Stimulated activated CD4-positive, alpha-beta T cell treated with anti-CD3 and anti-CD28 coated beads, Interleukin-1b, Interleukin-23, amount 100 ng/mL, for 1 hour (primary cell): ENCODE measurements around the gene DRGX.
A peak's percentile ranks its signal among the peaks of the same experiment; 100 is the strongest.

Experiments
- DNase-seq, 2 donors: peaks; one replicate each; pipeline ENCODE4 v3.0.0-alpha.2; 2020; ENCODE audit warnings: low read depth in 2 of 2

The DRGX gene

GRCh38 chr10:49407552-49408137, 11.8 kb upstream of the DRGX start:
- peak; percentile 34 to 50 for DNase-seq

GRCh38 chr10:49407151-49407550, 11.3 kb upstream of the DRGX start:
- no peak for DNase-seq

- DNase-seq, result no peak
Measured at GRCh38 chr10:49404321-49404878, 8.5 kb upstream of the DRGX start.

- DNase-seq, result no peak
Measured at GRCh38 chr10:49403363-49403762, 7.5 kb upstream of the DRGX start.

- DNase-seq, result no peak
Measured at GRCh38 chr10:49400365-49400764, 4.5 kb upstream of the DRGX start.

GRCh38 chr10:49398986-49399385, 3.1 kb upstream of the DRGX start:
- DNase-seq, result no peak

- peak in 1 of 2 donors; percentile 13 for DNase-seq
Measured at GRCh38 chr10:49398000-49398861, 2.3 kb upstream of the DRGX start.

- DNase-seq, result no peak
Measured at GRCh38 chr10:49397036-49397999, 1.4 kb upstream of the DRGX start.

- no peak for DNase-seq
Measured at GRCh38 chr10:49396666-49396999, 744 bp upstream of the DRGX start.

- no peak for DNase-seq
Measured at GRCh38 chr10:49394933-49395740, 752 bp downstream of the DRGX start.

GRCh38 chr10:49393757-49394156, 2.1 kb downstream of the DRGX start:
- no peak for DNase-seq

GRCh38 chr10:49393301-49393700, 2.6 kb downstream of the DRGX start:
- DNase-seq, result no peak

- no peak for DNase-seq
Measured at GRCh38 chr10:49389361-49389933, 6.4 kb downstream of the DRGX start.

- no peak for DNase-seq
Measured at GRCh38 chr10:49388161-49388560, 7.7 kb downstream of the DRGX start.

GRCh38 chr10:49387071-49387470, 8.8 kb downstream of the DRGX start:
- no peak for DNase-seq

GRCh38 chr10:49385939-49386922, 9.7 kb downstream of the DRGX start:
- no peak for DNase-seq

- DNase-seq, result no peak
Measured at GRCh38 chr10:49384268-49384953, 11.5 kb downstream of the DRGX start.

- no peak for DNase-seq
Measured at GRCh38 chr10:49383853-49384252, 12.0 kb downstream of the DRGX start.

- no peak for DNase-seq
Measured at GRCh38 chr10:49382826-49383225, 13.1 kb downstream of the DRGX start.
